IMR-90 (cell line): Measurements from ENCODE around the gene ZNF774. TPM values are rescaled to one million over a fixed set of nuclear protein-coding genes. Genes with fewer than 3 reads are reported as not detected.

Source experiments
- ATAC-seq: fragments of 200-7000 bp; cut with Tn5 transposase; 2 replicates; pipeline ENCODE4 v1.9.1; 2020; ENCODE audit warnings: low read depth, mild to moderate bottlenecking, moderate library complexity
- BruUV-seq: library from RNA; stranded (reverse); fragments of 400-500 nt; replicated peaks from 2 replicates; lab custom pipeline; 2021; lab: Mats Ljungman, UMichigan
- CTCF ChIA-PET: fragments of 300-600 bp; formaldehyde crosslinking; extraction: SDS; loops from one replicate; lab custom pipeline; 2021; ENCODE audit warnings: antibody characterized with exemption; lab: Yijun Ruan, JAX
- POLR2A ChIA-PET: fragments of 300-600 bp; sonication (Branson Sonifier 250); formaldehyde crosslinking; loops from one replicate; lab custom pipeline; 2022; ENCODE audit warnings: antibody characterized with exemption; ENCODE audit not compliant: unreplicated experiment; lab: Charles Lee
- DNase-seq: peaks from one replicate; pipeline ENCODE4 v3.0.0; 2013
- H2AFZ ChIP-seq: replicated peaks from 2 replicates; pipeline ENCODE3; 2013; ENCODE audit warnings: low read length, mild to moderate bottlenecking; ENCODE audit not compliant: poor library complexity
- H2AK5ac ChIP-seq: 2 replicates; pipeline ENCODE4 v1.6.1; 2013; ENCODE audit warnings: low read depth, low read length, inconsistent platforms
- H2AK9ac ChIP-seq: replicated peaks from 2 replicates; pipeline ENCODE3; 2013; ENCODE audit warnings: mild to moderate bottlenecking, low read depth, low read length, moderate library complexity; ENCODE audit not compliant: poor library complexity
- H2BK120ac ChIP-seq: 2 replicates; pipeline ENCODE4 v1.6.1; 2013; ENCODE audit warnings: low read depth, low read length, inconsistent platforms
- H2BK15ac ChIP-seq: 3 replicates; pipeline ENCODE4 v1.6.1; 2013; ENCODE audit warnings: low read depth, low read length, inconsistent platforms
- H2BK20ac ChIP-seq: 2 replicates; pipeline ENCODE4 v1.6.1; 2013; ENCODE audit warnings: low read depth, mild to moderate bottlenecking, inconsistent platforms, low read length, moderate library complexity
- H2BK5ac ChIP-seq: 2 replicates; pipeline ENCODE4 v1.6.1; 2013; ENCODE audit warnings: mild to moderate bottlenecking, low read depth, low read length, inconsistent platforms; ENCODE audit not compliant: poor library complexity, severe bottlenecking
- H3K14ac ChIP-seq: replicated peaks from 2 replicates; pipeline ENCODE4 v1.6.1; 2013; ENCODE audit warnings: low read depth, low read length, inconsistent platforms
- H3K18ac ChIP-seq: 2 replicates; pipeline ENCODE4 v1.6.1; 2013; ENCODE audit warnings: low read depth, low read length, control low read depth
- H3K23ac ChIP-seq: 2 replicates; pipeline ENCODE4 v1.6.1; 2013; ENCODE audit warnings: low read depth, low read length, inconsistent platforms
- H3K27ac ChIP-seq: 2 replicates; pipeline ENCODE4 v1.5.1; 2013; ENCODE audit warnings: mild to moderate bottlenecking, control low read depth, low read length; ENCODE audit not compliant: insufficient read depth
- H3K27me3 ChIP-seq: 2 replicates; pipeline ENCODE4 v1.6.1; 2013; ENCODE audit warnings: low read length; ENCODE audit not compliant: control insufficient read depth, insufficient read depth
- H3K36me3 ChIP-seq: 2 replicates; pipeline ENCODE4 v1.6.1; 2013; ENCODE audit warnings: low read length, mixed read lengths; ENCODE audit not compliant: control insufficient read depth, insufficient read depth
- H3K4ac ChIP-seq: 2 replicates; pipeline ENCODE4 v1.6.1; 2013; ENCODE audit warnings: low read depth, low read length, inconsistent platforms
- H3K4me1 ChIP-seq: 2 replicates; pipeline ENCODE4 v1.6.1; 2013; ENCODE audit warnings: low read length, mixed read lengths; ENCODE audit not compliant: control insufficient read depth, insufficient read depth
- H3K4me2 ChIP-seq: 2 replicates; pipeline ENCODE4 v1.6.1; 2013; ENCODE audit warnings: low read depth, mild to moderate bottlenecking, control low read depth, low read length, moderate library complexity
- H3K4me3 ChIP-seq: 2 replicates; pipeline ENCODE4 v1.5.1; 2013; ENCODE audit warnings: low read depth, mild to moderate bottlenecking, control low read depth, low read length, moderate library complexity; ENCODE audit not compliant: insufficient read depth
- H3K56ac ChIP-seq: 2 replicates; pipeline ENCODE4 v1.6.1; 2013; ENCODE audit warnings: low read length, inconsistent platforms; ENCODE audit not compliant: insufficient read depth; ENCODE audit errors: extremely low read depth
- H3K79me1 ChIP-seq, 2 experiments: 2 replicates each; pipeline ENCODE4 v1.6.1; 2013; ENCODE audit warnings: low read length in 2 of 2, inconsistent platforms in 1 of 2, low read depth in 1 of 2
- H3K9ac ChIP-seq: 2 replicates; pipeline ENCODE4 v1.6.1; 2013; ENCODE audit warnings: low read depth, low read length, control low read depth
- H3K9me1 ChIP-seq: 2 replicates; pipeline ENCODE4 v1.6.1; 2013; ENCODE audit warnings: low read length, inconsistent platforms; ENCODE audit not compliant: insufficient read depth
- H3K9me3 ChIP-seq: 2 replicates; pipeline ENCODE4 v1.6.1; 2013; ENCODE audit warnings: low read length; ENCODE audit not compliant: control insufficient read depth, insufficient read depth
- H4K20me1 ChIP-seq: 2 replicates; pipeline ENCODE4 v1.6.1; 2013; ENCODE audit warnings: low read length, inconsistent platforms; ENCODE audit not compliant: insufficient read depth
- H4K5ac ChIP-seq: 2 replicates; pipeline ENCODE4 v1.6.1; 2013; ENCODE audit warnings: mild to moderate bottlenecking, low read depth, low read length, control low read depth
- H4K8ac ChIP-seq, 2 experiments: 2 replicates each; pipeline ENCODE4 v1.6.1; 2013; ENCODE audit warnings: low read depth in 2 of 2, low read length in 2 of 2, control low read depth in 1 of 2, inconsistent platforms in 1 of 2
- H4K91ac ChIP-seq: 2 replicates; pipeline ENCODE4 v1.6.1; 2013; ENCODE audit warnings: low read depth, low read length, inconsistent platforms; ENCODE audit not compliant: insufficient read depth
- POLR2A ChIP-seq: IDR thresholded peaks from 2 replicates; pipeline ENCODE4 v1.6.1; 2012; ENCODE audit warnings: mild to moderate bottlenecking, low read depth, low read length
- WGBS, 2 experiments: methylation state at CpG; one replicate each; pipeline versions ENCODE4 v1.1.5 to v1.1.7; 2013; ENCODE audit warnings: missing lambda C conversion rate in 2 of 2; ENCODE audit not compliant: insufficient read length in 1 of 2; ENCODE audit errors: extremely low coverage in 2 of 2; 5-methylcytosine and 5-hydroxymethylcytosine counted together
- dilution Hi-C: fragments of 300-500 bp; cut with HindIII; formaldehyde crosslinking; loops from one replicate; pipeline ENCODE4 v1.14.3; 2018; ENCODE audit warnings: low sequenced_read_pairs; ENCODE audit not compliant: unreplicated experiment
- in situ Hi-C: fragments of 300-500 bp; cut with MboI; formaldehyde crosslinking; loops from 3 replicates; pipeline ENCODE4 v1.14.3; 2019; ENCODE audit warnings: low sequenced_read_pairs, inconsistent platforms, mixed read lengths
- intact Hi-C: fragments of 100-400 bp; cut with micrococcal nuclease; formaldehyde crosslinking; loops from 2 replicates; pipeline ENCODE4 v1.10.0; 2022
- polyA plus RNA-seq, 3 experiments: library from polyadenylated mRNA; depleted of rRNA; stranded (reverse); fragments of >200 nt; gene quantifications; 2 replicates each; pipeline ENCODE4 v1.2.3, GENCODE V29; 2012; ENCODE audit warnings: low replicate concordance in 1 of 3
- total RNA-seq: library from RNA; depleted of rRNA; stranded (reverse); fragments of >200 nt; gene quantifications from 2 replicates; pipeline ENCODE4 v1.2.3, GENCODE V29; 2012

ZNF774 gene
- total and polyA plus RNA-seq, 2 of the 4 experiments (the other 2 are of a cell fraction) = 0.91 to 1.1 TPM

DNA sequence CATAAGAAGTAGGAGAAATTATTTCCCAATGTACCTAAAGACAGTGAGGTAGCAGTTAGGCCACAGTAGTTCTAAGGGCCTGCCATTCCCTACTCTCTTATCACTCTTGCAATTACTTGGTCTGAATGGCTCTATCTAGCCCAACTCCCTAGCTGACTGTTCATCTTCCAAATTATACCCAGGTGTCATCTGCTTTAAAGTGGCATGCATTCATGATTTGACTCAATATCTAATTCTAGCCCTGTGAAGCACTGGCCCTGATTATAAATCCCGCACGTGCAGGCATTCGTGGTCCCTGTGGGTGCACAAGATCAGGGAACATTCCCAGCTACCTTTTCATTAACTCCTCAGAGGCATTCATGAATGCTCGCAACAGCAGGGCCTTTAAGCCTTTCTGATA lies 43.1 kb upstream of the ZNF774 start:
- Histone ChIP-seq H2BK120ac (no peak overlapping the region), H3K27me3 (no peaks in the 10 kb centered on the region; the same call in 1 of the 2 replicates), H3K9me3 (no peaks in the 10 kb centered on the region), H2AK9ac (no peak overlapping the region), H2AFZ (no peak overlapping the region), H3K36me3 (no peaks in the 10 kb centered on the region), H3K56ac (no peak overlapping the region), H3K79me1 (no peaks in the 10 kb centered on the region), H3K9me1 (no peaks in the 10 kb centered on the region), H2BK5ac (no peak overlapping the region), H4K5ac (no peak overlapping the region), H3K27ac (no peak overlapping the region), H3K4ac (no peak overlapping the region), H2BK20ac (no peak overlapping the region), H3K4me1 (no peaks in the 10 kb centered on the region), H3K23ac (no peak overlapping the region), H4K8ac (no peak overlapping the region), H3K4me2 (no peak overlapping the region), H3K14ac (no peak overlapping the region), H4K20me1 (no peaks in the 10 kb centered on the region), H3K9ac (no peak overlapping the region), H4K91ac (no peak overlapping the region), H3K4me3 (no peak overlapping the region), H2BK15ac (no peak overlapping the region), H2AK5ac (no peak overlapping the region), H3K18ac (no peak overlapping the region)
- BruUV-seq = no TSS peak
- ChIA-PET CTCF (no interaction called here), POLR2A (no interaction called here)
- in situ Hi-C loops = loop anchor here (25.0 kb wide), 1 partner anchor 578 kb away; the partner anchor contains the start of gene FES
- WGBS, 2 experiments = 100% methylated on average over 3 of the region's 4 CpGs; no CpG with 5 or more reads in 1 of the 2 experiments
- DNase-seq (no peak), ATAC-seq (no peak)
- intact Hi-C loops = no loop called here
- dilution Hi-C loops = no loop called here
- TF ChIP-seq POLR2A = no peak
